H1 (cell line): ENCODE results near the gene BABAM2. TPM values are rescaled to one million over a fixed set of nuclear protein-coding genes. Genes with fewer than 3 reads are reported as not detected.

Source experiments
- CTCF ChIA-PET: fragments of 300-600 bp; sonication (Branson Sonifier 250); formaldehyde crosslinking; loops from one replicate; lab custom pipeline; 2021; ENCODE audit not compliant: partially characterized antibody; lab: Charles Lee
- POLR2A ChIA-PET: fragments of 300-600 bp; sonication (Branson Sonifier 250); formaldehyde crosslinking; loops from one replicate; lab custom pipeline; 2021; ENCODE audit warnings: inconsistent platforms; ENCODE audit not compliant: partially characterized antibody; lab: Charles Lee
- DNase-seq, 2 experiments: peaks; one replicate each; pipeline versions ENCODE4 v3.0.0 to v3.0.0-alpha.2; 2010 to 2022; ENCODE audit warnings: low spot score in 2 of 2, low read depth in 1 of 2, mixed read lengths in 1 of 2
- FAIRE-seq: peaks from 2 replicates; lab custom pipeline; 2011; peaks lifted over from hg19 to GRCh38; lab: Jason Lieb, UNC
- H2AFZ ChIP-seq: 2 replicates; pipeline ENCODE4 v1.8.1; 2012; ENCODE audit warnings: low read length, inconsistent platforms
- H2AK5ac ChIP-seq: 2 replicates; pipeline ENCODE4 v1.6.1; 2013; ENCODE audit warnings: low read depth, low read length
- H2BK120ac ChIP-seq: replicated peaks from 2 replicates; pipeline ENCODE3; 2013; ENCODE audit warnings: low read depth, low read length, inconsistent platforms
- H2BK12ac ChIP-seq: 2 replicates; pipeline ENCODE4 v1.6.1; 2013; ENCODE audit warnings: low read depth, low read length
- H2BK15ac ChIP-seq: 2 replicates; pipeline ENCODE4 v1.6.1; 2013; ENCODE audit warnings: low read length
- H2BK20ac ChIP-seq: 2 replicates; pipeline ENCODE4 v1.6.1; 2013; ENCODE audit warnings: low read length
- H2BK5ac ChIP-seq: 2 replicates; pipeline ENCODE4 v1.6.1; 2013; ENCODE audit warnings: low read depth, low read length
- H3K14ac ChIP-seq: 2 replicates; pipeline ENCODE4 v1.6.1; 2013; ENCODE audit warnings: inconsistent platforms; ENCODE audit not compliant: insufficient read length
- H3K18ac ChIP-seq: 2 replicates; pipeline ENCODE4 v1.6.1; 2013; ENCODE audit warnings: low read length; ENCODE audit errors: extremely low read depth
- H3K23ac ChIP-seq: 2 replicates; pipeline ENCODE4 v1.6.1; 2013; ENCODE audit warnings: inconsistent platforms; ENCODE audit not compliant: insufficient read length
- H3K23me2 ChIP-seq: 2 replicates; pipeline ENCODE4 v1.6.1; 2013; ENCODE audit warnings: low read depth, low read length
- H3K27ac ChIP-seq: 2 replicates; pipeline ENCODE4 v1.6.1; 2011; ENCODE audit warnings: low read depth, low read length, inconsistent platforms
- H3K27me3 ChIP-seq, 4 experiments: replicated peaks in 1 of 4; 1 replicate in 1 of 4; 2 replicates in 3 of 4; pipeline versions ENCODE4 v1.6.1 to v1.8.1; 2011 to 2013; ENCODE audit warnings: low read length in 3 of 4, mild to moderate bottlenecking in 3 of 4, inconsistent platforms in 2 of 4, mixed read lengths in 2 of 4, moderate library complexity in 1 of 4; ENCODE audit not compliant: control insufficient read depth in 3 of 4, insufficient read depth in 3 of 4; ENCODE audit errors: extremely low read depth in 1 of 4
- H3K36me3 ChIP-seq, 4 experiments: 2 replicates each; pipeline versions ENCODE4 v1.6.1 to v1.8.1; 2011 to 2013; ENCODE audit warnings: mild to moderate bottlenecking in 4 of 4, low read length in 3 of 4, moderate library complexity in 2 of 4, control low read depth in 1 of 4, inconsistent platforms in 1 of 4; ENCODE audit not compliant: insufficient read depth in 4 of 4, control insufficient read depth in 2 of 4
- H3K4ac ChIP-seq: replicated peaks from 2 replicates; pipeline ENCODE3; 2013; ENCODE audit warnings: low read length, low read depth, mixed read lengths, inconsistent platforms; ENCODE audit not compliant: insufficient read length
- H3K4me1 ChIP-seq, 4 experiments: replicated peaks in 1 of 4; 1 replicate in 1 of 4; 2 replicates in 3 of 4; pipeline versions ENCODE4 v1.6.1 to v1.8.1; 2011 to 2013; ENCODE audit warnings: low read length in 3 of 4, inconsistent platforms in 2 of 4, mixed read lengths in 1 of 4; ENCODE audit not compliant: insufficient read depth in 4 of 4, control insufficient read depth in 3 of 4
- H3K4me2 ChIP-seq, 2 experiments: 2 replicates each; pipeline versions ENCODE4 v1.6.1 to v1.8.1; 2011 to 2013; ENCODE audit warnings: low read depth in 2 of 2, low read length in 2 of 2, control low read depth in 1 of 2, inconsistent platforms in 1 of 2, mild to moderate bottlenecking in 1 of 2; ENCODE audit not compliant: insufficient read depth in 1 of 2
- H3K4me3 ChIP-seq, 4 experiments: fragments of 200-600, 300-600 bp in 1 of 4; sonication (generic), shearing (Covaris generic), sonication (Bioruptor Twin) in 1 of 4; 2 replicates each; pipeline versions ENCODE4 v1.5.1 to v1.8.1; 2011 to 2016; ENCODE audit warnings: low read length in 4 of 4, low read depth in 3 of 4, control low read depth in 2 of 4, inconsistent platforms in 2 of 4, mild to moderate bottlenecking in 2 of 4, mixed read lengths in 1 of 4, moderate library complexity in 1 of 4; ENCODE audit not compliant: insufficient read depth in 2 of 4; ENCODE audit errors: extremely low read depth in 1 of 4
- H3K56ac ChIP-seq: replicated peaks from 2 replicates; pipeline ENCODE3; 2013; ENCODE audit warnings: low read depth, mild to moderate bottlenecking, mixed read lengths, low read length, inconsistent platforms; ENCODE audit not compliant: insufficient read length
- H3K79me1 ChIP-seq: 2 replicates; pipeline ENCODE4 v1.6.1; 2013; ENCODE audit warnings: low read depth, low read length, control low read depth
- H3K79me2 ChIP-seq, 2 experiments: 2 replicates each; pipeline versions ENCODE4 v1.6.1 to v1.8.1; 2012 to 2013; ENCODE audit warnings: low read length in 2 of 2, mild to moderate bottlenecking in 2 of 2, inconsistent platforms in 1 of 2; ENCODE audit not compliant: insufficient read depth in 2 of 2, control insufficient read depth in 1 of 2
- H3K9ac ChIP-seq, 4 experiments: replicated peaks in 1 of 4; 1 replicate in 1 of 4; 2 replicates in 3 of 4; pipeline versions ENCODE4 v1.6.1 to v1.8.1; 2011 to 2013; ENCODE audit warnings: low read depth in 3 of 4, low read length in 3 of 4, control low read depth in 2 of 4, mild to moderate bottlenecking in 2 of 4, moderate library complexity in 2 of 4, inconsistent platforms in 1 of 4; ENCODE audit errors: extremely low read depth in 1 of 4
- H3K9me3 ChIP-seq, 2 experiments: 2 replicates each; pipeline versions ENCODE4 v1.6.1 to v1.8.1; 2012 to 2013; ENCODE audit warnings: mild to moderate bottlenecking in 2 of 2, moderate library complexity in 2 of 2, control low read depth in 1 of 2, inconsistent platforms in 1 of 2, low read depth in 1 of 2, low read length in 1 of 2, mixed read lengths in 1 of 2; ENCODE audit not compliant: insufficient read depth in 2 of 2
- H4K20me1 ChIP-seq, 2 experiments: replicated peaks in 1 of 2; 2 replicates each; pipeline versions ENCODE3 to v1.8.1; 2011 to 2013; ENCODE audit warnings: inconsistent platforms in 2 of 2, low read length in 2 of 2, mild to moderate bottlenecking in 1 of 2; ENCODE audit not compliant: insufficient read depth in 2 of 2, control insufficient read depth in 1 of 2
- H4K5ac ChIP-seq: 2 replicates; pipeline ENCODE4 v1.6.1; 2013; ENCODE audit warnings: low read length, low read depth, mixed read lengths, inconsistent platforms; ENCODE audit not compliant: insufficient read length
- H4K8ac ChIP-seq: 2 replicates; pipeline ENCODE4 v1.8.0; 2013; ENCODE audit warnings: mild to moderate bottlenecking, moderate library complexity, low read length, inconsistent platforms; ENCODE audit not compliant: insufficient read depth; ENCODE audit errors: extremely low read depth
- H4K91ac ChIP-seq: replicated peaks from 2 replicates; pipeline ENCODE3; 2013; ENCODE audit warnings: low read length, mixed read lengths, inconsistent platforms; ENCODE audit not compliant: insufficient read length
- ASH2L ChIP-seq: fragments of 200-600, 300-600 bp; sonication (generic); IDR thresholded peaks from one replicate; pipeline ENCODE4 v1.7.1; 2017; ENCODE audit warnings: low read length
- CTBP2 ChIP-seq: IDR thresholded peaks from 2 replicates; pipeline ENCODE4 v1.7.0; 2011; ENCODE audit warnings: borderline replicate concordance, mild to moderate bottlenecking, moderate library complexity, mixed read lengths, low read length; ENCODE audit not compliant: insufficient read depth, insufficient read length
- MAFK ChIP-seq: IDR thresholded peaks from 2 replicates; pipeline ENCODE4 v1.6.1; 2012; ENCODE audit warnings: low read depth, mild to moderate bottlenecking, improper control_type of control experiment, low read length
- MAX ChIP-seq: IDR thresholded peaks from 2 replicates; pipeline ENCODE4 v1.6.1; 2012; ENCODE audit warnings: inconsistent platforms
- SP2 ChIP-seq: IDR thresholded peaks from 2 replicates; pipeline ENCODE4 v1.6.1; 2012; ENCODE audit warnings: mild to moderate bottlenecking, low read length, inconsistent platforms
- TEAD4 ChIP-seq: IDR thresholded peaks from 2 replicates; pipeline ENCODE4 v1.6.1; 2012; ENCODE audit warnings: low read depth, low read length, inconsistent platforms, mixed read lengths
- WGBS, 2 experiments: shearing (Covaris generic) in 1 of 2; methylation state at CpG; one replicate each; pipeline versions ENCODE4 v1.1.6 to v1.1.7; 2013 to 2015; ENCODE audit warnings: low lambda C conversion rate in 2 of 2, mixed read lengths in 2 of 2, inconsistent platforms in 1 of 2, low coverage in 1 of 2, missing lambda C conversion rate in 1 of 2; ENCODE audit not compliant: insufficient replicate concordance in 2 of 2, insufficient coverage in 1 of 2, insufficient read length in 1 of 2; ENCODE audit errors: extremely low coverage in 1 of 2, missing lambda C conversion rate in 1 of 2; 5-methylcytosine and 5-hydroxymethylcytosine counted together
- polyA plus RNA-seq, 7 experiments: library from polyadenylated mRNA; depleted of rRNA in 3 of 7; stranded (reverse) in 5 of 7; unstranded in 2 of 7; fragments of >200 nt in 5 of 7; fragments of 200-250 nt in 2 of 7; gene quantifications; 1 replicate in 5 of 7; 2 replicates in 1 of 7; 4 replicates in 1 of 7; pipeline versions ENCODE4 v1.2.1 to v1.2.3, GENCODE V29; 2011 to 2013; ENCODE audit warnings: missing spikeins in 2 of 7, mixed read lengths in 2 of 7
- total RNA-seq: library from RNA; stranded (reverse); fragmentation: NEBNext Ultra II Directional; extraction: Animal tissue kit (Norgen Biotek cat#: 25700); gene quantifications from 2 replicates; pipeline ENCODE4 v1.2.1, GENCODE V29; 2021

Gene BABAM2
- total and polyA plus RNA-seq, 2 of the 8 experiments (the other 6 are each of a cell fraction or from before 2014, with no cell fraction given), result 15.8 to 20.9 TPM

GRCh38 chr2:28360718-28361293 lies 470.3 kb downstream of the BABAM2 start:
- H2BK15ac ChIP-seq, result no peak overlapping the region
- no peak overlapping the region for H2BK12ac ChIP-seq
- H4K91ac ChIP-seq, result no peak overlapping the region
- H4K5ac ChIP-seq, result no peak overlapping the region
- no peak overlapping the region for H3K9ac ChIP-seq
- H3K27me3 ChIP-seq, result no peaks in the 10 kb centered on the region; a peak in 1 of 7 replicates
- no peak overlapping the region for H3K4ac ChIP-seq
- H3K4me2 ChIP-seq, result no peak overlapping the region
- no peak overlapping the region for H2BK5ac ChIP-seq
- DNase-seq (no peak), FAIRE-seq (no peak)
- ChIA-PET CTCF (interaction anchor here (0.5 to 1.2 kb wide), 4 partner anchors 97 to 637 kb away, joined by 3 to 6 read pairs (median 3); no protein-coding TSS in a partner anchor), POLR2A (interaction anchor here (1.7 kb wide), 1 partner anchor 29 kb away, joined by 5 read pairs; no protein-coding TSS in a partner anchor)
- H2BK20ac ChIP-seq, result no peak overlapping the region
- no peak overlapping the region for H2AFZ ChIP-seq
- H2BK120ac ChIP-seq, result no peak overlapping the region
- H3K56ac ChIP-seq, result no peak overlapping the region
- H4K20me1 ChIP-seq, result no peaks in the 10 kb centered on the region
- H3K14ac ChIP-seq, result no peak overlapping the region
- H3K79me1 ChIP-seq, result no peaks in the 10 kb centered on the region
- H3K4me3 ChIP-seq, result no peak overlapping the region
- no peaks in the 10 kb centered on the region for H3K36me3 ChIP-seq
- H3K18ac ChIP-seq, result no peak overlapping the region
- no peak overlapping the region for H3K27ac ChIP-seq
- 90% methylated on average over 12 of the region's 12 CpGs; no CpG with 5 or more reads in 1 of the 2 experiments for WGBS, 2 experiments
- H3K23ac ChIP-seq, result no peak overlapping the region
- no peaks in the 10 kb centered on the region for H3K79me2 ChIP-seq
- peaks cover 0 to 3% (median 0%) of the 10 kb centered on the region in 4 experiments; a peak in 1 of 7 replicates for H3K4me1 ChIP-seq
- H2AK5ac ChIP-seq, result no peak overlapping the region
- TF ChIP-seq SP2 (no peak), MAFK (peak; percentile 13; the same call in 1 of the 2 replicates), MAX (0 out of 2 replicates have a peak, but pooled peaks have one; percentile 22), TEAD4 (no peak), CTBP2 (no peak), ASH2L (no peak)
- no peak overlapping the region for H4K8ac ChIP-seq
- no peaks in the 10 kb centered on the region for H3K9me3 ChIP-seq
- no peaks in the 10 kb centered on the region for H3K23me2 ChIP-seq
